ENCODE data around the gene COA8. TPM values are rescaled to one million over a fixed set of nuclear protein-coding genes. Genes with fewer than 3 reads are reported as not detected.
A peak's percentile ranks its signal among the peaks of the same experiment; 100 is the strongest.

Gene COA8
- total and polyA plus RNA-seq, 9 of the 15 experiments (the other 6 are each of a cell fraction or from before 2014, with no cell fraction given), result 5.0 to 35.3 (median 25.7) TPM

- TF ChIP-seq ZBTB11 (CRISPR knock-in tag; IDR thresholded peaks at IDR 0.05) (no peak), EHMT2 (IDR thresholded peaks at IDR 0.05) (no peak), MNT (conservative IDR thresholded peaks at IDR 0.05) (0 out of 4 replicates have a peak, but pooled peaks have one; percentile 15 to 22), DNMT1 (IDR thresholded peaks at IDR 0.05) (no peak), PML (IDR thresholded peaks at IDR 0.05; ENCODE audit: low read length) (no peak), RBM14 (IDR thresholded peaks at IDR 0.05; ENCODE audit: borderline replicate concordance, insufficient read depth, low read depth, low read length) (no peak), PRPF4 (IDR thresholded peaks at IDR 0.05; ENCODE audit: insufficient read depth, low read depth, low read length, poor library complexity, severe bottlenecking) (no peak), ZC3H8 (IDR thresholded peaks at IDR 0.05) (no peak), ZHX1 (conservative IDR thresholded peaks at IDR 0.05; ENCODE audit: low read length) (no peak), PPARD (CRISPR knock-in tag; IDR thresholded peaks at IDR 0.05) (no peak), RB1 (IDR thresholded peaks at IDR 0.05; ENCODE audit: low read depth) (peak; percentile 37; the same call in 1 of the 2 replicates), ZEB2 (IDR thresholded peaks at IDR 0.05) (0 out of 2 replicates have a peak, but pooled peaks have one; percentile 31), HLTF (IDR thresholded peaks at IDR 0.05) (no peak), MTA1 (IDR thresholded peaks at IDR 0.05; ENCODE audit: borderline replicate concordance) (no peak), ZNF316 (IDR thresholded peaks at IDR 0.05) (no peak), MAZ (CRISPR knock-in tag; conservative IDR thresholded peaks at IDR 0.05 in 1 of 2, IDR thresholded peaks at IDR 0.05 in 1 of 2) (peak in 1 of 2 experiments; percentile 91; a peak in 2 of 4 replicates), TAF1 (IDR thresholded peaks at IDR 0.05; ENCODE audit: control insufficient read depth, extremely low read depth, insufficient read depth, low read length, severe bottlenecking) (no peak), ETS1 (conservative IDR thresholded peaks at IDR 0.05; ENCODE audit: control insufficient read depth, low read depth, low read length) (no peak), ZNF764 (CRISPR knock-in tag; IDR thresholded peaks at IDR 0.05; ENCODE audit: low read depth) (no peak)
Measured at GRCh38 chr14:103546652-103547454, 15.9 kb upstream of the COA8 start (continued).
